Ishikawa (cell line): ENCODE measurements around the gene GRM7.

ENCODE experiments used
- EP300 ChIP-seq: IDR thresholded peaks from 2 replicates; pipeline ENCODE4 v1.6.1; 2012; ENCODE audit warnings: borderline replicate concordance
- MAX ChIP-seq: IDR thresholded peaks from 2 replicates; pipeline ENCODE4 v1.6.1; 2012
- NFIC ChIP-seq: IDR thresholded peaks from 2 replicates; pipeline ENCODE4 v1.6.1; 2012
- RAD21 ChIP-seq: IDR thresholded peaks from 2 replicates; pipeline ENCODE4 v1.6.1; 2012; ENCODE audit warnings: low read depth
- REST ChIP-seq: IDR thresholded peaks from 2 replicates; pipeline ENCODE4 v1.6.1; 2012; ENCODE audit warnings: low read depth, mild to moderate bottlenecking

DNA sequence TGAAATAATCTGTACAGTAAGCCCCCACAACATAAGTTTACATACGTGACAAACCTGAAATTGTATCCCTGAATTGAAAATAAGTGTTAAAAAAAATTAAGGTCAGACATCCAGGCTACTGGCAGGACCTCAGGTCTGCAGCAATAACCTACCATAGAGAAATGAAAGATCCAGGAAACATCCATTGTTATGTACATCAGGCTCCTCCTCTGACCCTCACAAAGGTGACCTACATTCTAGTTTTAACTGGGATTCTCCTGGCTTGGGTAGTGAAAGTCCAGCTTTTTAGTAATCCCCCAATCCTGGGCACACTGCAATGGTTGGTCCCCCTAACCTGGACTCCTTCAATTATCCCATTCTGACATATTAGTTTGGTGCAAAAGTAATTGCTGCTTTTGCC, 891.1 kb downstream of the GRM7 start:
- TF ChIP-seq EP300, result no peak
- TF ChIP-seq NFIC, result no peak
- TF ChIP-seq MAX, result no peak
- no peak for TF ChIP-seq RAD21
- TF ChIP-seq REST, result no peak
